Glutamatergic neuron (in vitro differentiated cells): ENCODE measurements around the gene GIPC1. TPM values are rescaled to one million over a fixed set of nuclear protein-coding genes. Genes with fewer than 3 reads are reported as not detected.

Source experiments
- DNase-seq: peaks from one replicate; pipeline ENCODE4 v3.0.0; 2022
- H3K27ac Mint-ChIP-seq: one replicate; pipeline ENCODE4 v1.8.0; 2020; ENCODE audit warnings: mild to moderate bottlenecking, mixed read lengths, inconsistent platforms; ENCODE audit not compliant: unreplicated experiment
- H3K27me3 Mint-ChIP-seq: one replicate; pipeline ENCODE4 v1.8.0; 2020; ENCODE audit warnings: mild to moderate bottlenecking, moderate library complexity, mixed read lengths, inconsistent platforms; ENCODE audit not compliant: unreplicated experiment
- H3K36me3 Mint-ChIP-seq: one replicate; pipeline ENCODE4 v1.8.0; 2020; ENCODE audit warnings: mild to moderate bottlenecking, mixed read lengths, inconsistent platforms; ENCODE audit not compliant: unreplicated experiment
- H3K4me1 Mint-ChIP-seq: one replicate; pipeline ENCODE4 v1.8.0; 2020; ENCODE audit warnings: mild to moderate bottlenecking, low read depth, mixed read lengths, inconsistent platforms; ENCODE audit not compliant: unreplicated experiment
- H3K4me3 Mint-ChIP-seq: one replicate; pipeline ENCODE4 v1.8.0; 2020; ENCODE audit warnings: mild to moderate bottlenecking, mixed read lengths, inconsistent platforms; ENCODE audit not compliant: unreplicated experiment
- H3K9me3 Mint-ChIP-seq: one replicate; pipeline ENCODE4 v1.8.0; 2020; ENCODE audit warnings: mild to moderate bottlenecking, moderate library complexity, mixed read lengths, inconsistent platforms; ENCODE audit not compliant: unreplicated experiment
- total RNA-seq: library from RNA; stranded (reverse); fragmentation: NEBNext Ultra II Directional; extraction: Animal tissue kit (Norgen Biotek cat#: 25700); gene quantifications from one replicate; pipeline ENCODE4 v1.2.1, GENCODE V29; 2021; ENCODE audit not compliant: unreplicated experiment
- TF ChIP-seq, protein P1 (sequence below): fragments of 200-600 bp; sonication (generic); IDR thresholded peaks from one replicate; pipeline ENCODE4 v1.5.0; 2021; ENCODE audit not compliant: partially characterized antibody, unreplicated experiment

The GIPC1 gene
- total RNA-seq, 1 donor from 2014 or later, result 53.4 TPM

DNA sequence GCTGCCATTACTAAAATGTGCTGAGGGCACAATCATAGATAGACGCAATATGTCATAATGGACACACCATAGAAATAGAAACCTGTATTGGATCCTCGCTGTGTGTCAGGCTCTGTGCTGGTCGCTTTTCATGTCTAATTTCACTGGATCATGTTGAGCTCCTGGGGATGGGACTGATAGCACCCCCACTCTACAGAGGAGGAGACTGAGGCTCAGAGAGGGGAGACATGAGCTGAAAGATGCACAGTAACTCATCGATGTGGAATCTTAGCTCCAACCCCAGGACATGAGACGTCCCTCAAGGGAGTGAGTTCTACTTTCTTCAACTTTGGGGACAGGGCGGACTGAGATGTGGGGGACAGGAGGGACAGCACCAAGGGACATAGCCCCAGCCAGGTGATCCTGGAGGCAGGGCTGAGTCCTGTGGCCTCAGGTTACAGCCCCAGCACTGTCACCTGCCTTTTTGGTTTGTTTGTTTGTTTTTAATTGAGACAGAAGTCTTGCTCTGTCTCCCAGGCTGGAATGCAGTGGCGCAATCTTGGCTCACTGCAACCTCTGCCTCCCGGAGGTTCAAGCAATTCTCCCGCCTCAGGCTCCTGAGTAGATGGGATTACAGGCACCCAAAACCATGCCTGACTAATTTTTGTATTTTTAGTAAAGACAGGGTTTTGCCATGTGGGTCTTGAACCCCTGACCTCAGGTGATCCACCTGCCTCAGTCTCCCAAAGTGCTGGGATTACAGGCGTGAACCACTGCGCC is 6.6 kb upstream of the GIPC1 start:
- peaks cover 4% of the 10 kb centered on the region for H3K27me3 Mint-ChIP-seq
- H3K9me3 Mint-ChIP-seq, result no peaks in the 10 kb centered on the region
- H3K4me3 Mint-ChIP-seq, result no peak overlapping the region
- TF ChIP-seq, protein P1, sequence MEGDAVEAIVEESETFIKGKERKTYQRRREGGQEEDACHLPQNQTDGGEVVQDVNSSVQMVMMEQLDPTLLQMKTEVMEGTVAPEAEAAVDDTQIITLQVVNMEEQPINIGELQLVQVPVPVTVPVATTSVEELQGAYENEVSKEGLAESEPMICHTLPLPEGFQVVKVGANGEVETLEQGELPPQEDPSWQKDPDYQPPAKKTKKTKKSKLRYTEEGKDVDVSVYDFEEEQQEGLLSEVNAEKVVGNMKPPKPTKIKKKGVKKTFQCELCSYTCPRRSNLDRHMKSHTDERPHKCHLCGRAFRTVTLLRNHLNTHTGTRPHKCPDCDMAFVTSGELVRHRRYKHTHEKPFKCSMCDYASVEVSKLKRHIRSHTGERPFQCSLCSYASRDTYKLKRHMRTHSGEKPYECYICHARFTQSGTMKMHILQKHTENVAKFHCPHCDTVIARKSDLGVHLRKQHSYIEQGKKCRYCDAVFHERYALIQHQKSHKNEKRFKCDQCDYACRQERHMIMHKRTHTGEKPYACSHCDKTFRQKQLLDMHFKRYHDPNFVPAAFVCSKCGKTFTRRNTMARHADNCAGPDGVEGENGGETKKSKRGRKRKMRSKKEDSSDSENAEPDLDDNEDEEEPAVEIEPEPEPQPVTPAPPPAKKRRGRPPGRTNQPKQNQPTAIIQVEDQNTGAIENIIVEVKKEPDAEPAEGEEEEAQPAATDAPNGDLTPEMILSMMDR, result no peak
- no peak overlapping the region for H3K27ac Mint-ChIP-seq
- no peak for DNase-seq
- no peaks in the 10 kb centered on the region for H3K36me3 Mint-ChIP-seq
- no peaks in the 10 kb centered on the region for H3K4me1 Mint-ChIP-seq

DNA sequence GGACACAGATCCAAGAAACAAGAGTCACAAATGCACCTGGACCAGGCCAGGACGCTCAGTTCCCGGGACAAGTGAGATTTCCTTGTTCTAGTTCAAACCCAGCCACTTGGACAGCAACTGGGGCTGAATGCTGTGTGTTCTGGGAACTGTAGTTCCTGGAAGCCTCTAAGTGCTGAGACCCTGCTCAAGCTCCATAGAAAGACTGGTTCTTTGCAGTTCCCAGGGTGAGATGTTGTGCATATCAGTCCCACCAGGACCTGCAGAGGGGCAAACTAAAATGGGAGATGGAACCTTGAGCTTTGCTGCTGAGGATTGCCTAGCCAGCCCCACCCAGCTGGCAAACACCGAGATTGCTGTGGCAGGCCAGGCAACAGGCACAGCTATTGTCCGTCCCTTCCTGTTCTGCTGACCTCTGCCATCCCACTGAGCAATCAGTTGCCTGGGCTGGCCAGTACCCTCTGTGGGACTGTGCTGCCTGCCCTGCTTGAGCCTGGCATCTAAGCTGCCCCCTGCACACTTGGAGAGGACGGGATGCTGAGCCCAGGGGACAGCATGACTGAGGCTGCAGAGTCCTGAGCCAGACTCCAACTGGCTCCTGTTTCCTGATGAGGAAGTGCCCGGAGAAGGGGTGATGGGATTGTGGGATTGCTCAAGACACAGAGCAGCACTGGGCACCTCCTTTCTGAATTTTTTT is 1.4 kb upstream of the GIPC1 start:
- H3K4me3 Mint-ChIP-seq, result no peak overlapping the region
- TF ChIP-seq, protein P1, result no peak
- peaks cover 2% of the 10 kb centered on the region for H3K9me3 Mint-ChIP-seq
- H3K4me1 Mint-ChIP-seq, result peaks cover 6% of the 10 kb centered on the region
- H3K36me3 Mint-ChIP-seq, result no peaks in the 10 kb centered on the region
- no peak overlapping the region for H3K27ac Mint-ChIP-seq
- H3K27me3 Mint-ChIP-seq, result peaks cover 4% of the 10 kb centered on the region
- no peak for DNase-seq

DNA sequence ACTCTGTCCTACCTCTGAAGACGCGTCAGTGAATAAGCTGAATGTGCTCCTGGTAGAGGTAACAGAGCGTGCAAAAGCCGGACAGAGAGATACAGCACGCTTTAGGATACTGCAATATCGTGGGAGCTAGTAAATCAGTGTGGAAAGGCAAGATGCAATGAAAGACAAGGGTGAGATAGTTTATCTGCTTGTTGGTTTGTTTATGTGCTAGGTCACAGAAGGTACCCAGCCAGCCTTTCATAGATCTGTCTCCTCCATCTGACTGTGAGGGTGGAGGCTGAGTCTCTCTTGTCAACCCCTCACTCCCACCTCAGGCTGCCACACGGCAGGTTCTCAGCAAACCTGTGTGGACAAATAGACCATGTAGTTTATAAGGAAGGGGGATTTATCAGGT is 904 bp upstream of the GIPC1 start:
- Mint-ChIP-seq H3K4me3 (peak overlapping the region; percentile 50), H3K27ac (peak overlapping the region; percentile 20), H3K4me1 (peaks cover 6% of the 10 kb centered on the region), H3K36me3 (no peaks in the 10 kb centered on the region), H3K9me3 (peaks cover 2% of the 10 kb centered on the region), H3K27me3 (peaks cover 4% of the 10 kb centered on the region)
- no peak for DNase-seq
- TF ChIP-seq, protein P1, result no peak

DNA sequence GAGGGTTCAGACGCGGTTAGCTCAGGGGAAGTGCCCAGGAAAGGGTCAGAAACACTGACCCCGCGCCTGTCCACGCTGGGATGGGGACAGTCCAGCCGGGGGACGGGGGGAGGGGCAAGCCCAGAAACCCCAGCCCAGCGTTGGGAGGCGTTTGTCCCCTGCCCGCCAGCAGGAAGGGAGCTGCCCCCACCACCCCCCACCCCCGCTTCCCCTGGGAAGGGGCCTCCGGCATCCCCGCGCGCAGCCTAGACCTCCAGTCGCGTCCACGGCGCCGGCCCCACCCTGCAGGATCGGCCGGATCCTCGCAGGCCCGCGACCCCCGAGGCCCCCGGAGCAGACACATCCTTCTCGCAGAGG is 277 bp downstream of the GIPC1 start:
- Mint-ChIP-seq H3K4me1 (peaks cover 6% of the 10 kb centered on the region), H3K4me3 (peak overlapping the region; percentile 91), H3K27me3 (peaks cover 4% of the 10 kb centered on the region), H3K9me3 (peaks cover 2% of the 10 kb centered on the region), H3K27ac (peak overlapping the region; percentile 68), H3K36me3 (no peaks in the 10 kb centered on the region)
- TF ChIP-seq, protein P1, result no peak
- no peak for DNase-seq
